ENCODE measurements around the gene CLDN18. TPM values are rescaled to one million over a fixed set of nuclear protein-coding genes. Genes with fewer than 3 reads are reported as not detected.

Gene CLDN18
- total RNA-seq, 2 donors from 2014 or later = 0.57 TPM; not detected in 1

DNA sequence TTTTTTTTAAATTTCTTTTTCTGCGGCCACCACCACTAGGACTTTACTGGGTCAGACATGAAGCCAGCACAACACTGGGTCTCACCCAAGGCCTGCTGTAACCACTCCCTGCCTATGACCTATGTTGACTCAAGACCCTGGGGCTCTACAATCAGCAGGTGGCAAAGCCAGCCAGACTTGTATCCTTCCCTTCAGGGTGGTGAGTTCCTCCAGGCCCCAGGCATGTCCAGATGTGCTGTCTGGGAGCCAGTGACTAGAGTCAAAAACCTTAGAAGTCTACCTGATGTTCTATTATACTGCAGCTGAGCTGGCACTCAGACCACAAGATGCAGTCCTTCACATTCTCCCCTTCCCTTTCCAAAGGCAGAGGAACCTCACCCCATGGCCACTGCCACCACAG is 31.6 kb upstream of the CLDN18 start:
- TF ChIP-seq, protein P1, sequence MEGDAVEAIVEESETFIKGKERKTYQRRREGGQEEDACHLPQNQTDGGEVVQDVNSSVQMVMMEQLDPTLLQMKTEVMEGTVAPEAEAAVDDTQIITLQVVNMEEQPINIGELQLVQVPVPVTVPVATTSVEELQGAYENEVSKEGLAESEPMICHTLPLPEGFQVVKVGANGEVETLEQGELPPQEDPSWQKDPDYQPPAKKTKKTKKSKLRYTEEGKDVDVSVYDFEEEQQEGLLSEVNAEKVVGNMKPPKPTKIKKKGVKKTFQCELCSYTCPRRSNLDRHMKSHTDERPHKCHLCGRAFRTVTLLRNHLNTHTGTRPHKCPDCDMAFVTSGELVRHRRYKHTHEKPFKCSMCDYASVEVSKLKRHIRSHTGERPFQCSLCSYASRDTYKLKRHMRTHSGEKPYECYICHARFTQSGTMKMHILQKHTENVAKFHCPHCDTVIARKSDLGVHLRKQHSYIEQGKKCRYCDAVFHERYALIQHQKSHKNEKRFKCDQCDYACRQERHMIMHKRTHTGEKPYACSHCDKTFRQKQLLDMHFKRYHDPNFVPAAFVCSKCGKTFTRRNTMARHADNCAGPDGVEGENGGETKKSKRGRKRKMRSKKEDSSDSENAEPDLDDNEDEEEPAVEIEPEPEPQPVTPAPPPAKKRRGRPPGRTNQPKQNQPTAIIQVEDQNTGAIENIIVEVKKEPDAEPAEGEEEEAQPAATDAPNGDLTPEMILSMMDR (IDR thresholded peaks at IDR 0.05) = no peak
- TF ChIP-seq POLR2A (IDR thresholded peaks at IDR 0.05) (no peak), POLR2AphosphoS5 (IDR thresholded peaks at IDR 0.05) (no peak)
- H3K4me3 ChIP-seq = no peak overlapping the region
- no peaks in the 10 kb centered on the region for H3K9me3 ChIP-seq
- H3K4me1 ChIP-seq (replicated peaks) = no peaks in the 10 kb centered on the region
- no peak for DNase-seq (ENCODE audit: low spot score)
- H3K27me3 ChIP-seq (replicated peaks; ENCODE audit: insufficient read depth) = no peaks in the 10 kb centered on the region
- H3K27ac ChIP-seq = no peak overlapping the region
- no peaks in the 10 kb centered on the region for H3K36me3 ChIP-seq
- intact Hi-C loops (cut with DNase I) = no loop called here
- WGBS = 93% methylated on average over 1 of the region's 1 CpG

DNA sequence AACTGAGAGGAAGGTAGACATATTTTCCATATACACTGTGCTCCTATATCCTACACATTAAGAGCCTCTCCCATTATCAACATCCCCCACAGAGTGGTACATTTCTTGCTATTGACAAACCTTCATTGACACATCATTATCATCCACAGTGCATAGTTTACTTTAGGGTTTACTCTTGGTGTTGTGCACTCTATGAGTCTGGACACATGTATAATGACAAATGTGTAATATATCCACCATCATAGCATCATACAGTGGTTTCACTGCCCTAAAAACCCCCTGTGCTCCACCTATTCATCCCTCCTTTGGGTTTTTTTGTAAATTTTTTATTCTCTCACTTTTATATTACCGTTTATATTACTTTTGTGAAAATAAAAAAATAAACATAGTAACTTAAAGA is 22.2 kb upstream of the CLDN18 start:
- H3K36me3 ChIP-seq = no peaks in the 10 kb centered on the region
- no peaks in the 10 kb centered on the region for H3K9me3 ChIP-seq
- no peaks in the 10 kb centered on the region for H3K27me3 ChIP-seq (replicated peaks; ENCODE audit: insufficient read depth)
- no peak for DNase-seq (ENCODE audit: low spot score)
- 2% methylated on average over 1 of the region's 1 CpG for WGBS
- intact Hi-C loops (cut with DNase I) = no loop called here
- TF ChIP-seq, protein P1 (IDR thresholded peaks at IDR 0.05) = no peak
- TF ChIP-seq POLR2A (IDR thresholded peaks at IDR 0.05) = no peak
- TF ChIP-seq POLR2AphosphoS5 (IDR thresholded peaks at IDR 0.05) = no peak
- no peak overlapping the region for H3K27ac ChIP-seq
- no peaks in the 10 kb centered on the region for H3K4me1 ChIP-seq (replicated peaks)
- H3K4me3 ChIP-seq = no peak overlapping the region

DNA sequence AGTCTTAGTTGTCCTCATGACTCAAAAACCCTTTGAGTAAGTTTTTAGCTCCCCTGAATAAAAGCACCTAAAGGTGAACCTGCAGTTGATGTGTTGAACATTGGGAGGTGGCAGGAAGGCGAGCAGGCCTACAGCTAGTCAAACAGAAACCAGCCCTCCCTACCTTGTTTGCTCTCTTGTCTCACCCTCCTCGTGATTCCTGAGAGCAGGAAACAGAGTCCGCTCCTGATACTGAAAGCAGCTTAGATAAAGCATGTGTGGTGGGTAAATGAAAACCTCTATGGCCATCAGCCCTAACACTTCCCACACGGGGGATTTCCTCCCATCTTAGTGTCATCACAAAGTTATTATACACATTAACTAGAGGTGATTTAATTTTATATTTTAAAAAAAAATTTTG is 21.8 kb upstream of the CLDN18 start:
- Histone ChIP-seq H3K27ac (no peak overlapping the region), H3K27me3 (replicated peaks; ENCODE audit: insufficient read depth) (no peaks in the 10 kb centered on the region), H3K36me3 (no peaks in the 10 kb centered on the region), H3K4me1 (replicated peaks) (no peaks in the 10 kb centered on the region), H3K9me3 (no peaks in the 10 kb centered on the region), H3K4me3 (no peak overlapping the region)
- no peak for DNase-seq (ENCODE audit: low spot score)
- TF ChIP-seq, protein P1 (IDR thresholded peaks at IDR 0.05) = no peak
- TF ChIP-seq POLR2AphosphoS5 (IDR thresholded peaks at IDR 0.05) = no peak
- no peak for TF ChIP-seq POLR2A (IDR thresholded peaks at IDR 0.05)
- WGBS = 48% methylated on average over 4 of the region's 4 CpGs
- intact Hi-C loops (cut with DNase I) = no loop called here

DNA sequence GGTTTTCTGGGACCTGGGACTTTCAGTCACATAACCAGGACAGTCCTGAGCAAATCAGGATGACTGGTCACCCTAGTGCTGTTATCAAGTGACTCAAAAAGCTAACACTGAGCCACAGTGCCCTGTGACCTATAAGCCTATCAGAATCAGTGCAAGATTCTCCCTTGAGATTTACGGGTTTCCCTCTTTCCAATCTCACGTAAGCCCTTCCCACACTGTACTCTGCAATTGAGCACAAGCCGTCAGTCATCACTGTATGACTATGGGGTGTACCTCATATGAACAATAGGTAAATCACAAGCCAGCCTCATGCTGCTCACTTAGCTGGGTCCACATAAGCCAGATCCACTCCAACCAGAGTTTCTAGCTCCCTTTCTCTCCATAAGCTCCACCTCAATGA is 21.0 kb upstream of the CLDN18 start:
- H3K36me3 ChIP-seq = no peaks in the 10 kb centered on the region
- H3K4me3 ChIP-seq = no peak overlapping the region
- 79% methylated on average over 3 of the region's 3 CpGs for WGBS
- H3K9me3 ChIP-seq = no peaks in the 10 kb centered on the region
- no peaks in the 10 kb centered on the region for H3K27me3 ChIP-seq (replicated peaks; ENCODE audit: insufficient read depth)
- H3K27ac ChIP-seq = no peak overlapping the region
- intact Hi-C loops (cut with DNase I) = no loop called here
- DNase-seq (ENCODE audit: low spot score) = no peak
- TF ChIP-seq, protein P1 (IDR thresholded peaks at IDR 0.05) = no peak
- no peak for TF ChIP-seq POLR2AphosphoS5 (IDR thresholded peaks at IDR 0.05)
- no peaks in the 10 kb centered on the region for H3K4me1 ChIP-seq (replicated peaks)

DNA sequence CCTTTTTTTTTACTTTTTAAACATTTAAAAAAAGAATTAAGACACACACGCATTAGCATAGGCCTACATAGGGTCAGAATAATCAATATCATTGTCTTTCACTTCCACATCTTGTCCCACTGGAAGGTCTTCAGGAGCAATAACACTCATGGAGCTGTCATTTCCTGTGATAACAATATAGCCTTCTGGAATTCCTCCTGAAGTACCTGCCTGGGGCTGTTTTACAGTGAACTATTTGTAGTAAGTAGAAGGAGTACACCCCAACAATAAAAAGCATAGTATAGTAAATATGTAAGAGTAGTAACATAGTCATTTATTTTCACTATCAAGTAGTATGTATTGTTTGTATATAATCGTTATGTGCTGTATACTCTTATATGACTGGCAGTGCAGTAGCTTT is 19.5 kb upstream of the CLDN18 start:
- H3K36me3 ChIP-seq = no peaks in the 10 kb centered on the region
- no peaks in the 10 kb centered on the region for H3K4me1 ChIP-seq (replicated peaks)
- intact Hi-C loops (cut with DNase I) = no loop called here
- no peaks in the 10 kb centered on the region for H3K27me3 ChIP-seq (replicated peaks; ENCODE audit: insufficient read depth)
- DNase-seq (ENCODE audit: low spot score) = no peak
- no peak overlapping the region for H3K4me3 ChIP-seq
- WGBS = 79% methylated on average over 2 of the region's 2 CpGs
- TF ChIP-seq, protein P1 (IDR thresholded peaks at IDR 0.05) = no peak
- TF ChIP-seq POLR2AphosphoS5 (IDR thresholded peaks at IDR 0.05) (no peak), POLR2A (IDR thresholded peaks at IDR 0.05) (no peak)
- H3K9me3 ChIP-seq = no peaks in the 10 kb centered on the region
- H3K27ac ChIP-seq = no peak overlapping the region

Measured in prostate gland (tissue), 2 donors.